ENCODE measurements around the gene UCP3. TPM values are rescaled to one million over a fixed set of nuclear protein-coding genes. Genes with fewer than 3 reads are reported as not detected.

Gene UCP3
- total RNA-seq, 3 donors from 2014 or later, result 1.6 to 5.9 (median 1.8) TPM

GRCh38 chr11:73982595-73982989, 26.3 kb downstream of the UCP3 start, which contains the start of gene UCP2:
Gene UCP2, minus strand, starts transcription at chr11:73982843. Its CDS starts 4,465 bp downstream, at chr11:73978378.
- Histone ChIP-seq H3K27me3 (no peaks in the 10 kb centered on the region), H3K27ac (peak within 1 kb of the TSS; percentile 84 to 91), H3K36me3 (no peaks in the 10 kb centered on the region), H3K4me3 (peak within 1 kb of the TSS; percentile 50 to 68 (median 66)), H3K4me1 (peaks cover 0 to 4% of the 10 kb centered on the region in 2 donors), H3K9me3 (no peaks in the 10 kb centered on the region)
- DNase-seq (ENCODE audit: low spot score in 2 of 2), result peak; percentile 67 to 85
- intact Hi-C loops (cut with DNase I; ENCODE audit: low total_unique reads), result no loop called here
- TF ChIP-seq POLR2AphosphoS5 (IDR thresholded peaks at IDR 0.05) (no peak), POLR2A (IDR thresholded peaks at IDR 0.05) (no peak), CTCF (IDR thresholded peaks at IDR 0.05) (no peak)

GRCh38 chr11:73981051-73981805, 27.7 kb downstream of the UCP3 start:
- Histone ChIP-seq H3K4me3 (peak overlapping the region; percentile 50 to 68 (median 66)), H3K27me3 (no peaks in the 10 kb centered on the region), H3K27ac (peak overlapping the region; percentile 84 to 91), H3K36me3 (no peaks in the 10 kb centered on the region), H3K4me1 (peaks cover 0 to 4% of the 10 kb centered on the region in 2 donors), H3K9me3 (no peaks in the 10 kb centered on the region)
- intact Hi-C loops (cut with DNase I; ENCODE audit: low total_unique reads), result no loop called here
- no peak for TF ChIP-seq POLR2AphosphoS5 (IDR thresholded peaks at IDR 0.05)
- TF ChIP-seq POLR2A (IDR thresholded peaks at IDR 0.05), result no peak
- TF ChIP-seq CTCF (IDR thresholded peaks at IDR 0.05), result no peak
- DNase-seq (ENCODE audit: low spot score in 2 of 2), result peak in 1 of 2 donors; percentile 43

- Histone ChIP-seq H3K27ac (peak overlapping the region; percentile 36 to 84), H3K4me1 (peaks cover 0 to 4% of the 10 kb centered on the region in 2 donors), H3K9me3 (no peaks in the 10 kb centered on the region), H3K27me3 (no peaks in the 10 kb centered on the region), H3K36me3 (no peaks in the 10 kb centered on the region), H3K4me3 (peak overlapping the region in 2 of 3 donors; percentile 66 to 68)
- intact Hi-C loops (cut with DNase I; ENCODE audit: low total_unique reads), result no loop called here
- DNase-seq (ENCODE audit: low spot score in 2 of 2), result peak; percentile 40 to 53
- no peak for TF ChIP-seq POLR2AphosphoS5 (IDR thresholded peaks at IDR 0.05)
- no peak for TF ChIP-seq CTCF (IDR thresholded peaks at IDR 0.05)
- TF ChIP-seq POLR2A (IDR thresholded peaks at IDR 0.05), result no peak
Observed at GRCh38 chr11:73980001-73980961, 28.6 kb downstream of the UCP3 start.

GRCh38 chr11:73978576-73979086, 30.3 kb downstream of the UCP3 start:
- TF ChIP-seq CTCF (IDR thresholded peaks at IDR 0.05), result no peak
- TF ChIP-seq POLR2AphosphoS5 (IDR thresholded peaks at IDR 0.05), result no peak
- no peak for TF ChIP-seq POLR2A (IDR thresholded peaks at IDR 0.05)
- H3K36me3 ChIP-seq, result no peaks in the 10 kb centered on the region
- intact Hi-C loops (cut with DNase I; ENCODE audit: low total_unique reads), result no loop called here
- H3K9me3 ChIP-seq, result no peaks in the 10 kb centered on the region
- H3K4me3 ChIP-seq, result no peak overlapping the region
- peak in 1 of 2 donors; percentile 3 for DNase-seq (ENCODE audit: low spot score in 2 of 2)
- H3K27me3 ChIP-seq, result no peaks in the 10 kb centered on the region
- peaks cover 0 to 4% of the 10 kb centered on the region in 2 donors for H3K4me1 ChIP-seq
- no peak overlapping the region for H3K27ac ChIP-seq

Data from breast epithelium (tissue), 4 donors.